ENCODE results near the gene KNDC1. TPM values are rescaled to one million over a fixed set of nuclear protein-coding genes. Genes with fewer than 3 reads are reported as not detected.

KNDC1 gene
- total RNA-seq, 1 donor from 2014 or later, result not detected

DNA sequence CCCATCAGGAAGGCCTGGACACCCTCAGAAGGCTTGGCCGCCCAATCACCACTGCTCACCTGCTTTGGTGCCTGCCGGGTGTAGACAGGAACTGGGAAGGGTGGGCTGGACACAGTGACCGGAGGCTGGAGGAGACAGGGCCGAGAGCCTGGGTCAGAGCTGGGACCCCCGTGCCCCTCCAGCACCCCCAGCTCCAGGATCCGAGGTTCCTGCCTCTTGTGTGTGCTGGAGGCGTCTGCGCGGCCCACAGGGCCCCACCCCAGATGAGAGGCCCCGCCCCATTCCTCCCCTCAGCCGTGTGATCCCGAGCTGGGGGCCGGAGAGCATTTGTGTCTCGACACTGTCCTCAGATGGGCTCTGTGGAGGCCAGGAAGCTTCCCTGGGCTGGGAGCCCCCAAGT, 107.3 kb downstream of the KNDC1 start:
- H3K36me3 Mint-ChIP-seq (ENCODE audit: unreplicated experiment), result no peaks in the 10 kb centered on the region
- TF ChIP-seq, protein P1, sequence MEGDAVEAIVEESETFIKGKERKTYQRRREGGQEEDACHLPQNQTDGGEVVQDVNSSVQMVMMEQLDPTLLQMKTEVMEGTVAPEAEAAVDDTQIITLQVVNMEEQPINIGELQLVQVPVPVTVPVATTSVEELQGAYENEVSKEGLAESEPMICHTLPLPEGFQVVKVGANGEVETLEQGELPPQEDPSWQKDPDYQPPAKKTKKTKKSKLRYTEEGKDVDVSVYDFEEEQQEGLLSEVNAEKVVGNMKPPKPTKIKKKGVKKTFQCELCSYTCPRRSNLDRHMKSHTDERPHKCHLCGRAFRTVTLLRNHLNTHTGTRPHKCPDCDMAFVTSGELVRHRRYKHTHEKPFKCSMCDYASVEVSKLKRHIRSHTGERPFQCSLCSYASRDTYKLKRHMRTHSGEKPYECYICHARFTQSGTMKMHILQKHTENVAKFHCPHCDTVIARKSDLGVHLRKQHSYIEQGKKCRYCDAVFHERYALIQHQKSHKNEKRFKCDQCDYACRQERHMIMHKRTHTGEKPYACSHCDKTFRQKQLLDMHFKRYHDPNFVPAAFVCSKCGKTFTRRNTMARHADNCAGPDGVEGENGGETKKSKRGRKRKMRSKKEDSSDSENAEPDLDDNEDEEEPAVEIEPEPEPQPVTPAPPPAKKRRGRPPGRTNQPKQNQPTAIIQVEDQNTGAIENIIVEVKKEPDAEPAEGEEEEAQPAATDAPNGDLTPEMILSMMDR (IDR thresholded peaks at IDR 0.05), result no peak
- no peak for DNase-seq (ENCODE audit: extremely low spot score, unreplicated experiment)

DNA sequence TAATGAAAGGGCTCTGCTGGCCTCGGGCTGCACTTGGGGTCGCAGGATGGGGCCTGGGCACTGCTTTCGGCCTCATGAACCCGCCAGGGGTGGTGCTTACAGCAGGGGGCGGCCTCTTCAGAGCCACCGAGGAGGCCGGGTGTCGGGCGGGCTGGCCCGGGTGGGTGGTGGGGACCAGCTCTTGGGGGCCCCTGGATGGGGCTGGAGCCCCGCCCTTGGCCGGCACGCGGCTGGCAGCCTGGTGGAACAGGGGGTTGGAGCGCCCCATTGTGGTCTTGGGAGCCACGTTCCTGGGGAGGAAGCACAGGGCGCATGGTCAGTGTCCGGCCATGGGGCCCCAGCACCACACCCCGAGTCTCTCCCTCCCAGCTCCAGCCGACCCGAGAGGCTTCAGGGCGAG, 107.8 kb downstream of the KNDC1 start:
- Mint-ChIP-seq H3K36me3 (ENCODE audit: unreplicated experiment) (no peaks in the 10 kb centered on the region), H3K27ac (ENCODE audit: unreplicated experiment) (no peak overlapping the region), H3K4me1 (ENCODE audit: unreplicated experiment) (peaks cover 2% of the 10 kb centered on the region), H3K9me3 (ENCODE audit: unreplicated experiment) (no peaks in the 10 kb centered on the region), H3K4me3 (ENCODE audit: unreplicated experiment) (no peak overlapping the region), H3K27me3 (ENCODE audit: unreplicated experiment) (no peaks in the 10 kb centered on the region)
- no peak for DNase-seq (ENCODE audit: extremely low spot score, unreplicated experiment)
- TF ChIP-seq, protein P1 (IDR thresholded peaks at IDR 0.05), result no peak

More for the DNA sequence above, 107.3 kb downstream of the KNDC1 start:
- Mint-ChIP-seq H3K27me3 (ENCODE audit: unreplicated experiment) (no peaks in the 10 kb centered on the region), H3K4me3 (ENCODE audit: unreplicated experiment) (no peak overlapping the region), H3K9me3 (ENCODE audit: unreplicated experiment) (no peaks in the 10 kb centered on the region), H3K27ac (ENCODE audit: unreplicated experiment) (no peak overlapping the region), H3K4me1 (ENCODE audit: unreplicated experiment) (peaks cover 4% of the 10 kb centered on the region)

DNA sequence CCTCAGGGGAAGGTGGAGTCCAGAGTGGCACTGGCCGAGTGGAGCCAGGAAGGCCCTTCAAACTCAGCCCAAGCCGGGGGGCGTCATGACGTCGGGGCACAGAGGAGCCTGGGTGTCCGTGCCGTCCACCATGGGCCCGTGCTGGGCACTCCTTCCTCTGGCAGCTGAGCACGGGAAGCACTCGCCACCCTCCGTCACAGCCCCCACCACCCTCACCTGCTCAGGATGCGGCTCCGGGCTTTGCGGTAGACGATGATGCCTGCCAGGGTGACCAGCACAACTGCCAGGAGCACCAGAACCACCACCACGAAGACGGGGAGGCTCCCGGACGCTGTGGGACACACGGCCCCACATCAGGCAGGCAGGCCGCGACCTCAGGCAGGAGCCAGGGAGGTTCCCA, 108.5 kb downstream of the KNDC1 start:
- H3K4me3 Mint-ChIP-seq (ENCODE audit: unreplicated experiment), result no peak overlapping the region

DNA sequence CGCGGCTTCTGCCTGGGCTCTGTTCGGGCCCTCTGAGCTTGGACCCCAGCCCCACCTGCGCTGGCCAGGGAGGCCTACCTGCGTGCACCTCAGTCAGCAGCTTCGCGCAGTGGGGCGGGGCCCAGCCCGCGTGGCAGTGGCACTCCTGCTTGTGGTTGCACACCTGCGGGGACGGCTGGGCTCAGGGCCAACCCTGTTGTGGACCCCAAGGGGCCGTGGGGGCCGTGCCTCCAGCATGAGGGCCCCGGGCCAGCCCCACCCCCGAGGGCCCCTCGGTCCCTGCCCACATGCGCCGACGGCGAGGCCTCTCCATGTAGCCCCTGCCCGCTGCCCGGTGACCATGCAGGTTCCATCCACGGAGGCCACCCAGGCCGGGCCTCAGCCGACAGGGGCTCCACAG, 109.3 kb downstream of the KNDC1 start:
- Mint-ChIP-seq H3K27ac (ENCODE audit: unreplicated experiment) (no peak overlapping the region), H3K27me3 (ENCODE audit: unreplicated experiment) (no peaks in the 10 kb centered on the region)
- TF ChIP-seq, protein P1 (IDR thresholded peaks at IDR 0.05), result no peak

More for the DNA sequence above, 108.5 kb downstream of the KNDC1 start:
- H3K4me1 Mint-ChIP-seq (ENCODE audit: unreplicated experiment), result peaks cover 2% of the 10 kb centered on the region
- TF ChIP-seq, protein P1 (IDR thresholded peaks at IDR 0.05), result no peak
- no peaks in the 10 kb centered on the region for H3K27me3 Mint-ChIP-seq (ENCODE audit: unreplicated experiment)
- no peaks in the 10 kb centered on the region for H3K9me3 Mint-ChIP-seq (ENCODE audit: unreplicated experiment)
- H3K36me3 Mint-ChIP-seq (ENCODE audit: unreplicated experiment), result no peaks in the 10 kb centered on the region
- no peak for DNase-seq (ENCODE audit: extremely low spot score, unreplicated experiment)
- H3K27ac Mint-ChIP-seq (ENCODE audit: unreplicated experiment), result no peak overlapping the region

DNA sequence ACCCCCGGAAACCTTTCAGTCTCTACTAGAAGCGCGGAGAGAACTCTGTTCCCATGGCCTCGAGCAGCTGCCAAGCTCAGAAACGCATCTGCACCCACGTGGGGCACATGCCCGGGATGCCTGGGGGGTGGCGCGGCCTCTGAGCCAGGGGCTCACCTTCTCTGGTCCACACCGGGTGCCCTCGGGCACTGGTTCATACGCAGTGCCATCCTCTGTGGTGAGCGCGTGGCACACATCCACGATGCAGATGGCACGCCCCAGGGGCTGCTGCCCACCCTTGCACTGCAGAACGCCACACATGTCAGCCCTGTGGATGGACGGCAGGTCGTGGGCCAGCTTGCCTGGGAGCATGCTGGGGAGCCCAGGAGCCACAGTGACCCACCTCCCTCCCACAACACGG, 110.2 kb downstream of the KNDC1 start:
- Mint-ChIP-seq H3K9me3 (ENCODE audit: unreplicated experiment) (no peaks in the 10 kb centered on the region), H3K4me3 (ENCODE audit: unreplicated experiment) (no peak overlapping the region), H3K36me3 (ENCODE audit: unreplicated experiment) (no peaks in the 10 kb centered on the region), H3K27ac (ENCODE audit: unreplicated experiment) (no peak overlapping the region), H3K4me1 (ENCODE audit: unreplicated experiment) (no peaks in the 10 kb centered on the region), H3K27me3 (ENCODE audit: unreplicated experiment) (no peaks in the 10 kb centered on the region)
- TF ChIP-seq, protein P1 (IDR thresholded peaks at IDR 0.05), result no peak
- no peak for DNase-seq (ENCODE audit: extremely low spot score, unreplicated experiment)

More for the DNA sequence above, 109.3 kb downstream of the KNDC1 start:
- Mint-ChIP-seq H3K4me3 (ENCODE audit: unreplicated experiment) (no peak overlapping the region), H3K9me3 (ENCODE audit: unreplicated experiment) (no peaks in the 10 kb centered on the region), H3K36me3 (ENCODE audit: unreplicated experiment) (no peaks in the 10 kb centered on the region), H3K4me1 (ENCODE audit: unreplicated experiment) (peaks cover 1% of the 10 kb centered on the region)
- DNase-seq (ENCODE audit: extremely low spot score, unreplicated experiment), result no peak

Data from osteocyte (in vitro differentiated cells).